ENCODE measurements around the gene TNFSF13B. TPM values are rescaled to one million over a fixed set of nuclear protein-coding genes. Genes with fewer than 3 reads are reported as not detected.

The TNFSF13B gene
- 1.7 TPM for total RNA-seq
- long read RNA-seq, result 0 reads

GRCh38 chr13:108269601-108270328 is at the start of gene TNFSF13B:
TSS of gene TNFSF13B (plus strand) at chr13:108269718. CDS start at chr13:108269896, 178 bp downstream.
- H3K27me3 ChIP-seq (ENCODE audit: low read depth), result no peaks in the 10 kb centered on the region
- H3K9me3 ChIP-seq (replicated peaks), result no peaks in the 10 kb centered on the region
- DNase-seq, result peak; percentile 42
- intact Hi-C loops (cut with micrococcal nuclease), result no loop called here
- H3K36me3 ChIP-seq, result no peaks in the 10 kb centered on the region
- H3K4me1 ChIP-seq, result peaks cover 10% of the 10 kb centered on the region
- H3K4me3 ChIP-seq, result peak within 1 kb of the TSS; percentile 60
- peak within 1 kb of the TSS; percentile 75 for H3K27ac ChIP-seq (replicated peaks)
- TF ChIP-seq CTCF (IDR thresholded peaks at IDR 0.05; ENCODE audit: borderline replicate concordance), result no peak

DNA sequence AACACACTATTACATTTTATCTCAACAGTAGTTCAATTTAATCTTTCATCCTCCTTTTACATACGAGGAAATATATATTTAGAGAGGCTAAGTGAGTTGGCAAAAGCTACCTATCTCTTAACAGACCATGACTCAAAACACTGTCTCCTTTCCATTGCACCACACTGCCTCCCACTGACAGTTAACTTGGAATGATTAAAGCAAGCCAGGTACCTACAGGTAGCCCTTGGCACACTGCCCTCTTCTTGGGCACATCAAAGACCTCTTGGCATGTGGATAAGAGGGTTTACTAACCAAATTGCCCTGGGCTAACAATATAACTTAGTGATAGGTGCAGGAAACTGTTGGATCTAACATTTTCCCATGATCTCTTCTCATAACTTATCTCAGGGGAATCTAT is 49.5 kb upstream of the TNFSF13B start:
- DNase-seq, result no peak
- peak overlapping the region; percentile 88 for H3K27ac ChIP-seq (replicated peaks)
- H3K27me3 ChIP-seq (ENCODE audit: low read depth), result no peaks in the 10 kb centered on the region
- no peak for TF ChIP-seq CTCF (IDR thresholded peaks at IDR 0.05; ENCODE audit: borderline replicate concordance)
- peaks cover 93% of the 10 kb centered on the region for H3K4me1 ChIP-seq
- H3K36me3 ChIP-seq, result no peaks in the 10 kb centered on the region
- H3K4me3 ChIP-seq, result peak overlapping the region; percentile 98
- intact Hi-C loops (cut with micrococcal nuclease), result no loop called here
- no peaks in the 10 kb centered on the region for H3K9me3 ChIP-seq (replicated peaks)

- H3K4me1 ChIP-seq, result peaks cover 99% of the 10 kb centered on the region
- TF ChIP-seq CTCF (IDR thresholded peaks at IDR 0.05; ENCODE audit: borderline replicate concordance), result no peak
- peak overlapping the region; percentile 32 for H3K27ac ChIP-seq (replicated peaks)
- no peaks in the 10 kb centered on the region for H3K27me3 ChIP-seq (ENCODE audit: low read depth)
- H3K9me3 ChIP-seq (replicated peaks), result no peaks in the 10 kb centered on the region
- H3K4me3 ChIP-seq, result no peak overlapping the region
- intact Hi-C loops (cut with micrococcal nuclease), result no loop called here
- no peaks in the 10 kb centered on the region for H3K36me3 ChIP-seq
- DNase-seq, result no peak
Observed at GRCh38 chr13:108223687-108224503, 45.6 kb upstream of the TNFSF13B start.

GRCh38 chr13:108225440-108225839 is 44.1 kb upstream of the TNFSF13B start:
- H3K27ac ChIP-seq (replicated peaks), result no peak overlapping the region
- intact Hi-C loops (cut with micrococcal nuclease), result no loop called here
- no peaks in the 10 kb centered on the region for H3K9me3 ChIP-seq (replicated peaks)
- TF ChIP-seq CTCF (IDR thresholded peaks at IDR 0.05; ENCODE audit: borderline replicate concordance), result no peak
- H3K4me1 ChIP-seq, result peaks cover 83% of the 10 kb centered on the region
- DNase-seq, result no peak
- peaks cover 8% of the 10 kb centered on the region for H3K36me3 ChIP-seq
- H3K4me3 ChIP-seq, result no peak overlapping the region
- H3K27me3 ChIP-seq (ENCODE audit: low read depth), result no peaks in the 10 kb centered on the region

DNA sequence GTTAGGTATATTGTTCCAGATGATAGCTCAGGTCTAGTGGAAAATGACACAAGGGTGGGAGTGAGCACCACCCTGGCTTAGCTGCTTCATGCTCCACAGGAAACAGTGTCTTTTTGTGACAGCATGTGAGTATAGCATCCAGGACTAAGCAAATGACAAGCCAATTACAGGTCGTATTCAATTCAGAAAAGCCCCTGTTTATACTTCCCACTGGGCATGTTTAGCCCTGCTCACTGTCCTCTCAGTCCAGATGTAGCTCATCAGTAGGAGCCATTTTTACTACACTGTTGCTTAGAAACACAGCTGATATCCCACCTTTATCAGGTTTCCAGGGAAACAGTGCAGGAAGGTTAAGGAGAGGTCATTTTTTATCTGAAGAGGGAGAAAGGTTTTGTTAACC is 43.3 kb upstream of the TNFSF13B start:
- intact Hi-C loops (cut with micrococcal nuclease), result no loop called here
- H3K4me3 ChIP-seq, result no peak overlapping the region
- TF ChIP-seq CTCF (IDR thresholded peaks at IDR 0.05; ENCODE audit: borderline replicate concordance), result no peak
- peaks cover 76% of the 10 kb centered on the region for H3K4me1 ChIP-seq
- H3K9me3 ChIP-seq (replicated peaks), result no peaks in the 10 kb centered on the region
- no peaks in the 10 kb centered on the region for H3K27me3 ChIP-seq (ENCODE audit: low read depth)
- H3K27ac ChIP-seq (replicated peaks), result no peak overlapping the region
- DNase-seq, result no peak
- H3K36me3 ChIP-seq, result peaks cover 9% of the 10 kb centered on the region
